Right lobe of liver (tissue), 6 donors: ENCODE data around the gene SHCBP1. TPM values are rescaled to one million over a fixed set of nuclear protein-coding genes. Genes with fewer than 3 reads are reported as not detected.

Source experiments
- ATAC-seq, 4 donors: fragments of 200-7000 bp; cut with Tn5 transposase; one replicate each; pipeline ENCODE4 v1.9.1; 2020; ENCODE audit warnings: mild to moderate bottlenecking in 4 of 4, moderate library complexity in 4 of 4
- DNase-seq, 3 donors: peaks; one replicate each; pipeline ENCODE4 v3.0.0-alpha.2; 2020
- H3K27ac ChIP-seq, 3 donors: fragments of 200-600 bp; one replicate each; pipeline ENCODE4 v1.8.0; 2022
- H3K27me3 ChIP-seq, 2 donors: fragments of 200-600 bp; one replicate each; pipeline ENCODE4 v1.8.0; 2022
- H3K36me3 ChIP-seq, 4 donors: fragments of 200-600 bp; sonication (generic) in 1 of 4; one replicate each; pipeline versions ENCODE4 v1.5.1 to v1.8.0; 2017 to 2022; ENCODE audit warnings: control low read depth in 1 of 4
- H3K4me1 ChIP-seq, 4 donors: fragments of 200-600 bp; sonication (generic) in 1 of 4; one replicate each; pipeline versions ENCODE4 v1.5.1 to v1.8.0; 2017 to 2022; ENCODE audit warnings: control low read depth in 1 of 4
- H3K4me3 ChIP-seq, 3 donors: fragments of 200-600 bp; one replicate each; pipeline ENCODE4 v1.8.0; 2022
- H3K9me3 ChIP-seq, 4 donors: fragments of 200-600 bp; sonication (generic) in 1 of 4; one replicate each; pipeline versions ENCODE4 v1.5.1 to v1.8.0; 2017 to 2022; ENCODE audit warnings: control low read depth in 1 of 4
- POLR2A ChIP-seq: fragments of 450-650 bp; IDR thresholded peaks from one replicate; pipeline ENCODE4 v1.6.1; 2017; ENCODE audit warnings: antibody characterized with exemption, mild to moderate bottlenecking
- WGBS: methylation state at CpG from one replicate; pipeline ENCODE4 v1.1.6; 2018; ENCODE audit warnings: low coverage, low lambda C conversion rate; ENCODE audit not compliant: insufficient coverage; ENCODE audit errors: missing lambda C conversion rate; 5-methylcytosine and 5-hydroxymethylcytosine counted together
- intact Hi-C, 2 donors: fragments of 100-400 bp; cut with DNase I; formaldehyde crosslinking; loops; one replicate each; pipeline versions ENCODE4 v1.11.2 to v1.14.1; 2022
- total RNA-seq, 6 experiments: library from RNA; depleted of rRNA in 2 of 6; stranded (reverse); fragments of >200 nt in 2 of 6; fragmentation: NEBNext Ultra II Directional in 3 of 6; extraction: Animal tissue kit (Norgen Biotek cat#: 25700) in 3 of 6; gene quantifications; one replicate each; pipeline versions ENCODE4 v1.1.0 to v1.2.4, GENCODE V29; 2016 to 2023
- TF ChIP-seq, protein P1 (sequence below), 4 donors: fragments of 200-600 bp in 3 of 4; fragments of 450-650 bp in 1 of 4; IDR thresholded peaks; one replicate each; pipeline versions ENCODE4 v1.5.1 to v1.8.0; 2016 to 2022; ENCODE audit warnings: antibody characterized with exemption in 4 of 4, mild to moderate bottlenecking in 2 of 4
- donor health status: DM: no; HTN: yes; CAD: no.
- donor health status: DM: no; HTN: no; CAD: no.
- donor health status: DM: no; HTN: no; CAD: no.
- donor health status: DM: no; HTN: yes; CAD: no.
- donor health status: DM: no; HTN: yes; CAD: no.

SHCBP1 gene
- total RNA-seq, 6 experiments from 2014 or later = 0.18 to 0.93 (median 0.66) TPM; not detected in 1

DNA sequence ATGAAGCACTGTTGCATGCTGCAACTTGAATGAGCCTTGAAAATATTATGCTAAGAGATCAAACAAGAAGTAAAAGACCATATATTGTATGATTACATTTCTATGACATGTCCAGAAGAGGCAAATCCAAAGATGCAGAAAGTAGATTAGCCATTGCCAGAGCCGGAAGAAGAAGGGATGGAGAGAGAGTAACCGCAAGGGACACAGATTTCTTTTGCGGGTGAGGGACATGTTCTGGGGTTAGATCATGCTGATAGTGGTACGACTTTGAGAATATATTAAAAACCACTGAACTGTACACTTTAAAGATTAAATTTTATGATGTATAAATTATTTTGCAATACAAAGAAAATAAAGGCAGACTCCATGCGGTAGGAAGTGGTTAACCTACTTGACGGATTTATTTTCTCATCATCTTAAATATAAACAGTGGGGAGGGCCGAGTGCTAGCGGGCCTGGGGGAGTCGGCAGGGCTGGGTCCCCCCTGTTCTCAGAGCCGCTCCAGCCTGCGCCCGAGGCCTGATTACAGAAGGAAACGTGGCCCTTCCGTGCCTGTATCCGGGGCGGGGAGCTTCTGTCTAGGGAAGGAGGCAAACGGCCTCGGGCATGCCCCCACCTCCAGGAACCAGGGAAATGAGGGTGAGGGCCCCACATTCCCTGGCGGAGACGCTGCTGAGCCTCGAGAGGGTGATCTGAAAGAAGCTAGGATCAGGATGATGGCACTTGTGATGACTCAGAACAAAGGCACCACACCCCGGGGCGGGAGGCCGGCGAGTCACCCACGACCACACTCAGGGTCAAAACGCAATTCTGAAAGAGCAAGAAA is 48.0 kb downstream of the SHCBP1 start:
- no peaks in the 10 kb centered on the region for H3K36me3 ChIP-seq
- no peaks in the 10 kb centered on the region for H3K4me1 ChIP-seq
- no peak for DNase-seq
- no peak for ATAC-seq
- H3K9me3 ChIP-seq = no peaks in the 10 kb centered on the region
- WGBS = 63% methylated on average over 14 of the region's 27 CpGs
- H3K4me3 ChIP-seq = no peak overlapping the region
- no peaks in the 10 kb centered on the region for H3K27me3 ChIP-seq
- TF ChIP-seq, protein P1, sequence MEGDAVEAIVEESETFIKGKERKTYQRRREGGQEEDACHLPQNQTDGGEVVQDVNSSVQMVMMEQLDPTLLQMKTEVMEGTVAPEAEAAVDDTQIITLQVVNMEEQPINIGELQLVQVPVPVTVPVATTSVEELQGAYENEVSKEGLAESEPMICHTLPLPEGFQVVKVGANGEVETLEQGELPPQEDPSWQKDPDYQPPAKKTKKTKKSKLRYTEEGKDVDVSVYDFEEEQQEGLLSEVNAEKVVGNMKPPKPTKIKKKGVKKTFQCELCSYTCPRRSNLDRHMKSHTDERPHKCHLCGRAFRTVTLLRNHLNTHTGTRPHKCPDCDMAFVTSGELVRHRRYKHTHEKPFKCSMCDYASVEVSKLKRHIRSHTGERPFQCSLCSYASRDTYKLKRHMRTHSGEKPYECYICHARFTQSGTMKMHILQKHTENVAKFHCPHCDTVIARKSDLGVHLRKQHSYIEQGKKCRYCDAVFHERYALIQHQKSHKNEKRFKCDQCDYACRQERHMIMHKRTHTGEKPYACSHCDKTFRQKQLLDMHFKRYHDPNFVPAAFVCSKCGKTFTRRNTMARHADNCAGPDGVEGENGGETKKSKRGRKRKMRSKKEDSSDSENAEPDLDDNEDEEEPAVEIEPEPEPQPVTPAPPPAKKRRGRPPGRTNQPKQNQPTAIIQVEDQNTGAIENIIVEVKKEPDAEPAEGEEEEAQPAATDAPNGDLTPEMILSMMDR (IDR thresholded peaks at IDR 0.05) = no peak
- no peak for TF ChIP-seq POLR2A
- H3K27ac ChIP-seq = no peak overlapping the region
- intact Hi-C loops = no loop called here

DNA sequence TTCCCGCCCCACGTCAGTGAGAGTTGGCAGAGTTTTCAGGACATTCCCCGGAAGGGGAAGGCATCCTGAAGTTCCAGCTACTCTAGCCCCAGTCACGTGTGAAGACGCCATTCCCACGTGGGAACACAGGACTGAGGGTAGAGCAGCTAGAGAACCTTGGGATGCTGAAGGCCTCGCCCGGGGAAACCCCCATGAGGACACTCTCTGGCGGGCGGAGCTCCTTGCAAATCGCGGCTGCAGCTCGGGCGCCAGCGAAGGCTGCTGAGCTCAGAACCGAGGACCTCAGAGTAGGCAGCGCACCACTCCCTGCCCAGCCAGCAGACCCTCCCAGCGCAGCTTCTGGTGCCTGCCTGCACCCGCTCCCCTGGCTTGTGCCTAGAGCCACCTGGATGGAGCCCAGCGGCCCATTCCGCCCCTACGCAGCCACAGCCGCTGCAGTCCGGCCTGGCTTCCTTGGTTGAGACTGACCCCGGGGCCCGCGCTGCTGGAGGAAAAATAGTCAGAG is 51.9 kb downstream of the SHCBP1 start:
- H3K9me3 ChIP-seq = no peaks in the 10 kb centered on the region
- intact Hi-C loops = no loop called here
- no peak overlapping the region for H3K27ac ChIP-seq
- WGBS = 57% methylated on average over 7 of the region's 27 CpGs
- no peak for TF ChIP-seq POLR2A
- TF ChIP-seq, protein P1 (IDR thresholded peaks at IDR 0.05) = no peak
- H3K36me3 ChIP-seq = no peaks in the 10 kb centered on the region
- H3K27me3 ChIP-seq = no peaks in the 10 kb centered on the region
- H3K4me3 ChIP-seq = no peak overlapping the region
- no peak for DNase-seq
- H3K4me1 ChIP-seq = no peaks in the 10 kb centered on the region
- peak in 1 of 4 donors; percentile 33 for ATAC-seq

- ATAC-seq = peak in 1 of 4 donors; percentile 17
- WGBS = 75% methylated on average over 17 of the region's 42 CpGs
- TF ChIP-seq POLR2A = no peak
- TF ChIP-seq, protein P1 (IDR thresholded peaks at IDR 0.05) = no peak
- no peaks in the 10 kb centered on the region for H3K27me3 ChIP-seq
- H3K36me3 ChIP-seq = no peaks in the 10 kb centered on the region
- intact Hi-C loops = no loop called here
- no peaks in the 10 kb centered on the region for H3K9me3 ChIP-seq
- no peak for DNase-seq
- H3K4me3 ChIP-seq = no peak overlapping the region
- H3K4me1 ChIP-seq = no peaks in the 10 kb centered on the region
- no peak overlapping the region for H3K27ac ChIP-seq
These were observed 52.5 kb downstream of the SHCBP1 start for GRCh38 chr16:46568472-46569230.

DNA sequence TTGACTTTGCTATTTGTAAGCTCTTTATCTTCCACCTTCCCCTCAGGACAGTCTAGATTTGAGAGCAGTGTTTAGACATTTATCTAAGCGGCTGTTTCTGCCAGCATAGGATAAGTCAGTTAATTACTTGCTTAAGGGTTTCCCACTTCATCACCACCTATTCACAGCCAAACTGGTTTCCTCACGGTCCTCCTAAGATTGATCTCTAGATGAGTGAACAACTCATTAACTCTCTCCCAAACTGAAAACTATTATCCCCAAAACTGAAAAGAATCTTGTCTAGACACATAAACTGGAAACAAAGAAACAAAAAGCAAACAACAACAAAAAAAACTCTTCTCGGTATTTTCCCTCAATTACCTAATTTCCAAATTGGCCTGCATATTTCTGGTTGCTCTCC is 58.2 kb downstream of the SHCBP1 start:
- H3K4me1 ChIP-seq = no peaks in the 10 kb centered on the region
- intact Hi-C loops = no loop called here
- no peaks in the 10 kb centered on the region for H3K9me3 ChIP-seq
- ATAC-seq (no peak), DNase-seq (no peak)
- no peaks in the 10 kb centered on the region for H3K36me3 ChIP-seq
- no peak for TF ChIP-seq POLR2A
- TF ChIP-seq, protein P1 (IDR thresholded peaks at IDR 0.05) = no peak
- H3K27ac ChIP-seq = no peak overlapping the region
- WGBS = 45% methylated on average over 3 of the region's 3 CpGs
- H3K4me3 ChIP-seq = no peak overlapping the region
- no peaks in the 10 kb centered on the region for H3K27me3 ChIP-seq
